NT2/D1 (cell line): ENCODE results near the gene LRIG2.

Experiments
- SUZ12 ChIP-seq: IDR thresholded peaks from 2 replicates; pipeline ENCODE4 v1.6.1; 2011; ENCODE audit not compliant: insufficient read length, insufficient read depth; ENCODE audit errors: extremely low read depth
- YY1 ChIP-seq: IDR thresholded peaks from 2 replicates; pipeline ENCODE4 v1.6.1; 2011; ENCODE audit not compliant: insufficient read length, insufficient read depth
- ZNF274 ChIP-seq: IDR thresholded peaks from 2 replicates; pipeline ENCODE4 v1.6.1; 2011; ENCODE audit warnings: mild to moderate bottlenecking, low read depth, low read length

DNA sequence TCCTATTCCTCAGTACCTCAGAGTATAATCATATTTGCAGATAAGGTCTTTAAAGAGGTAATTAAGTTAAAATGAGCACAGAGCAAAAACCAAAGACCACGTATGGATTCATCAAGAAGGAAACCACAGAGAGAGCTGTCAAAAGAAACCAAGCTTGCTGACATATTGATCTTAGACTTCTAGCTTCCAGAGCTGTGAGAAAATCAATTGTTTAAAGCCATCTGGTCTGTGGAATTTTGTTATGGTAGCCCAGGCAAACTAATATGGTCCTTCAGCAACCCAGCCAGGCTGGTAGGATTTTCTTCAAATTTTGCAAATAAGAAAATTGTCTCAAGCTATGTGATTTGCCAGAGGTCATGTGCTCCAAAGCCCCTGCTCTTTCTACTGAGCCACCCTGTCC, 62.5 kb downstream of the LRIG2 start:
- TF ChIP-seq ZNF274, result no peak
- TF ChIP-seq YY1, result no peak
- no peak for TF ChIP-seq SUZ12
